ENCODE data around the gene SLC25A13.

DNA sequence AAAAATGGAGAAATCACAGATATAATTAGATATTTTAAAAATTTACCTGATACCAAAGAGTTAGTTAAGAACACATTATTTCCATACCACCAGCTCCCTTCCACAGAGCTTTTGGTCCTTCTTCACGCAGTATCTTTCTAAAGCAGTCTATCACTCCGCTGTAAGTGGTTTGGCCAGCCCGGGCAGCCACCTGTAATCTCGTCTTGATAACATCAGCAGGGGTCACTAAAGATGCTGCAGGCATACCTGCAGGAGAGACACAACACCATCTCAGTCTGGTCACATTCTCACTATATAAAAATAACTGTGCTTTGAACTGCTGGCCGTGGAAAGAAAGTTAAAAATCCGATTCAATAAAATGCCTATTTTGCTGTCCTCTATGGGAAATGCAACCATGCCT, 200.1 kb downstream of the SLC25A13 start:
- TF ChIP-seq, protein P1, sequence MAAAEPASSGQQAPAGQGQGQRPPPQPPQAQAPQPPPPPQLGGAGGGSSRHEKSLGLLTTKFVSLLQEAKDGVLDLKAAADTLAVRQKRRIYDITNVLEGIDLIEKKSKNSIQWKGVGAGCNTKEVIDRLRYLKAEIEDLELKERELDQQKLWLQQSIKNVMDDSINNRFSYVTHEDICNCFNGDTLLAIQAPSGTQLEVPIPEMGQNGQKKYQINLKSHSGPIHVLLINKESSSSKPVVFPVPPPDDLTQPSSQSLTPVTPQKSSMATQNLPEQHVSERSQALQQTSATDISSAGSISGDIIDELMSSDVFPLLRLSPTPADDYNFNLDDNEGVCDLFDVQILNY (CRISPR knock-in tag; IDR thresholded peaks at IDR 0.05) = no peak
- no peak for TF ChIP-seq NFRKB (IDR thresholded peaks at IDR 0.05; ENCODE audit: low read depth)
- TF ChIP-seq, protein P2, sequence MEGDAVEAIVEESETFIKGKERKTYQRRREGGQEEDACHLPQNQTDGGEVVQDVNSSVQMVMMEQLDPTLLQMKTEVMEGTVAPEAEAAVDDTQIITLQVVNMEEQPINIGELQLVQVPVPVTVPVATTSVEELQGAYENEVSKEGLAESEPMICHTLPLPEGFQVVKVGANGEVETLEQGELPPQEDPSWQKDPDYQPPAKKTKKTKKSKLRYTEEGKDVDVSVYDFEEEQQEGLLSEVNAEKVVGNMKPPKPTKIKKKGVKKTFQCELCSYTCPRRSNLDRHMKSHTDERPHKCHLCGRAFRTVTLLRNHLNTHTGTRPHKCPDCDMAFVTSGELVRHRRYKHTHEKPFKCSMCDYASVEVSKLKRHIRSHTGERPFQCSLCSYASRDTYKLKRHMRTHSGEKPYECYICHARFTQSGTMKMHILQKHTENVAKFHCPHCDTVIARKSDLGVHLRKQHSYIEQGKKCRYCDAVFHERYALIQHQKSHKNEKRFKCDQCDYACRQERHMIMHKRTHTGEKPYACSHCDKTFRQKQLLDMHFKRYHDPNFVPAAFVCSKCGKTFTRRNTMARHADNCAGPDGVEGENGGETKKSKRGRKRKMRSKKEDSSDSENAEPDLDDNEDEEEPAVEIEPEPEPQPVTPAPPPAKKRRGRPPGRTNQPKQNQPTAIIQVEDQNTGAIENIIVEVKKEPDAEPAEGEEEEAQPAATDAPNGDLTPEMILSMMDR (IDR thresholded peaks at IDR 0.05 in 2 of 3, conservative IDR thresholded peaks at IDR 0.05 in 1 of 3; ENCODE audit: insufficient read depth in 2 of 3, low read depth in 1 of 3, low read length in 3 of 3) = no peak
- TF ChIP-seq, protein P3, sequence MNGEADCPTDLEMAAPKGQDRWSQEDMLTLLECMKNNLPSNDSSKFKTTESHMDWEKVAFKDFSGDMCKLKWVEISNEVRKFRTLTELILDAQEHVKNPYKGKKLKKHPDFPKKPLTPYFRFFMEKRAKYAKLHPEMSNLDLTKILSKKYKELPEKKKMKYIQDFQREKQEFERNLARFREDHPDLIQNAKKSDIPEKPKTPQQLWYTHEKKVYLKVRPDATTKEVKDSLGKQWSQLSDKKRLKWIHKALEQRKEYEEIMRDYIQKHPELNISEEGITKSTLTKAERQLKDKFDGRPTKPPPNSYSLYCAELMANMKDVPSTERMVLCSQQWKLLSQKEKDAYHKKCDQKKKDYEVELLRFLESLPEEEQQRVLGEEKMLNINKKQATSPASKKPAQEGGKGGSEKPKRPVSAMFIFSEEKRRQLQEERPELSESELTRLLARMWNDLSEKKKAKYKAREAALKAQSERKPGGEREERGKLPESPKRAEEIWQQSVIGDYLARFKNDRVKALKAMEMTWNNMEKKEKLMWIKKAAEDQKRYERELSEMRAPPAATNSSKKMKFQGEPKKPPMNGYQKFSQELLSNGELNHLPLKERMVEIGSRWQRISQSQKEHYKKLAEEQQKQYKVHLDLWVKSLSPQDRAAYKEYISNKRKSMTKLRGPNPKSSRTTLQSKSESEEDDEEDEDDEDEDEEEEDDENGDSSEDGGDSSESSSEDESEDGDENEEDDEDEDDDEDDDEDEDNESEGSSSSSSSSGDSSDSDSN (IDR thresholded peaks at IDR 0.05; ENCODE audit: borderline replicate concordance in 1 of 2, low read depth in 2 of 2, low read length in 2 of 2) = no peak
- TF ChIP-seq KDM5B (IDR thresholded peaks at IDR 0.05; ENCODE audit: insufficient replicate concordance, low read depth, low read length) = no peak
- no peak for TF ChIP-seq PTBP1 (IDR thresholded peaks at IDR 0.05; ENCODE audit: low read depth, low read length)

All from K562 (cell line).